Measurements from ENCODE around the gene LDB2.

LDB2 gene

GRCh38 chr4:16765546-16765945 lies 132.9 kb downstream of the LDB2 start:
- Histone ChIP-seq H3K27me3 (ENCODE audit: insufficient read depth, low read length) (no peaks in the 10 kb centered on the region), H3K9me3 (ENCODE audit: insufficient read depth, low read depth, low read length) (no peaks in the 10 kb centered on the region), H3K27ac (ENCODE audit: low read length) (no peak overlapping the region), H3K36me3 (ENCODE audit: insufficient read depth, low read depth, low read length) (no peaks in the 10 kb centered on the region), H3K4me1 (ENCODE audit: insufficient read depth, low read length) (0 out of 2 replicates have a peak, but pooled peaks cover under 1% of the 10 kb centered on the region), H3K4me3 (ENCODE audit: low read length) (no peak overlapping the region), H3K9ac (ENCODE audit: low read depth, low read length) (no peak overlapping the region)

GRCh38 chr4:16764622-16765021 lies 133.8 kb downstream of the LDB2 start:
- no peak overlapping the region for H3K9ac ChIP-seq (ENCODE audit: low read depth, low read length)
- H3K4me1 ChIP-seq (ENCODE audit: insufficient read depth, low read length) = 0 out of 2 replicates have a peak, but pooled peaks cover 7% of the 10 kb centered on the region
- no peaks in the 10 kb centered on the region for H3K9me3 ChIP-seq (ENCODE audit: insufficient read depth, low read depth, low read length)
- no peaks in the 10 kb centered on the region for H3K27me3 ChIP-seq (ENCODE audit: insufficient read depth, low read length)
- no peak overlapping the region for H3K27ac ChIP-seq (ENCODE audit: low read length)
- H3K4me3 ChIP-seq (ENCODE audit: low read length) = no peak overlapping the region
- H3K36me3 ChIP-seq (ENCODE audit: insufficient read depth, low read depth, low read length) = no peaks in the 10 kb centered on the region

GRCh38 chr4:16760617-16761363 lies 137.7 kb downstream of the LDB2 start:
- Histone ChIP-seq H3K36me3 (ENCODE audit: insufficient read depth, low read depth, low read length) (peaks cover 6% of the 10 kb centered on the region; the same call in 1 of the 2 replicates), H3K27me3 (ENCODE audit: insufficient read depth, low read length) (no peaks in the 10 kb centered on the region), H3K4me3 (ENCODE audit: low read length) (no peak overlapping the region), H3K9ac (ENCODE audit: low read depth, low read length) (no peak overlapping the region), H3K4me1 (ENCODE audit: insufficient read depth, low read length) (0 out of 2 replicates have a peak, but pooled peaks cover 7% of the 10 kb centered on the region), H3K9me3 (ENCODE audit: insufficient read depth, low read depth, low read length) (no peaks in the 10 kb centered on the region), H3K27ac (ENCODE audit: low read length) (no peak overlapping the region)

- Histone ChIP-seq H3K27ac (ENCODE audit: low read length) (no peak overlapping the region), H3K9me3 (ENCODE audit: insufficient read depth, low read depth, low read length) (no peaks in the 10 kb centered on the region), H3K9ac (ENCODE audit: low read depth, low read length) (no peak overlapping the region), H3K4me3 (ENCODE audit: low read length) (no peak overlapping the region), H3K27me3 (ENCODE audit: insufficient read depth, low read length) (no peaks in the 10 kb centered on the region), H3K4me1 (ENCODE audit: insufficient read depth, low read length) (0 out of 2 replicates have a peak, but pooled peaks cover 7% of the 10 kb centered on the region), H3K36me3 (ENCODE audit: insufficient read depth, low read depth, low read length) (peaks cover 7% of the 10 kb centered on the region; the same call in 1 of the 2 replicates)
Observed at GRCh38 chr4:16759931-16760582, 138.4 kb downstream of the LDB2 start.

GRCh38 chr4:16758816-16759215 lies 139.6 kb downstream of the LDB2 start:
- no peak overlapping the region for H3K9ac ChIP-seq (ENCODE audit: low read depth, low read length)
- peaks cover 10% of the 10 kb centered on the region; the same call in 1 of the 2 replicates for H3K36me3 ChIP-seq (ENCODE audit: insufficient read depth, low read depth, low read length)
- H3K4me3 ChIP-seq (ENCODE audit: low read length) = no peak overlapping the region
- H3K9me3 ChIP-seq (ENCODE audit: insufficient read depth, low read depth, low read length) = no peaks in the 10 kb centered on the region
- H3K27me3 ChIP-seq (ENCODE audit: insufficient read depth, low read length) = no peaks in the 10 kb centered on the region
- H3K4me1 ChIP-seq (ENCODE audit: insufficient read depth, low read length) = 0 out of 2 replicates have a peak, but pooled peaks cover 12% of the 10 kb centered on the region
- H3K27ac ChIP-seq (ENCODE audit: low read length) = no peak overlapping the region

- no peaks in the 10 kb centered on the region for H3K27me3 ChIP-seq (ENCODE audit: insufficient read depth, low read length)
- H3K9ac ChIP-seq (ENCODE audit: low read depth, low read length) = no peak overlapping the region
- 0 out of 2 replicates have a peak, but pooled peaks cover 12% of the 10 kb centered on the region for H3K4me1 ChIP-seq (ENCODE audit: insufficient read depth, low read length)
- H3K9me3 ChIP-seq (ENCODE audit: insufficient read depth, low read depth, low read length) = no peaks in the 10 kb centered on the region
- H3K4me3 ChIP-seq (ENCODE audit: low read length) = no peak overlapping the region
- H3K36me3 ChIP-seq (ENCODE audit: insufficient read depth, low read depth, low read length) = peaks cover 10% of the 10 kb centered on the region; the same call in 1 of the 2 replicates
- no peak overlapping the region for H3K27ac ChIP-seq (ENCODE audit: low read length)
Observed at GRCh38 chr4:16758255-16758654, 140.2 kb downstream of the LDB2 start.

GRCh38 chr4:16757080-16757521 lies 141.3 kb downstream of the LDB2 start:
- no peaks in the 10 kb centered on the region for H3K9me3 ChIP-seq (ENCODE audit: insufficient read depth, low read depth, low read length)
- no peak overlapping the region for H3K27ac ChIP-seq (ENCODE audit: low read length)
- H3K4me3 ChIP-seq (ENCODE audit: low read length) = no peak overlapping the region
- H3K36me3 ChIP-seq (ENCODE audit: insufficient read depth, low read depth, low read length) = peaks cover 10% of the 10 kb centered on the region; the same call in 1 of the 2 replicates
- 0 out of 2 replicates have a peak, but pooled peaks cover 12% of the 10 kb centered on the region for H3K4me1 ChIP-seq (ENCODE audit: insufficient read depth, low read length)
- H3K9ac ChIP-seq (ENCODE audit: low read depth, low read length) = no peak overlapping the region
- H3K27me3 ChIP-seq (ENCODE audit: insufficient read depth, low read length) = no peaks in the 10 kb centered on the region

- Histone ChIP-seq H3K36me3 (ENCODE audit: insufficient read depth, low read depth, low read length) (peaks cover 10% of the 10 kb centered on the region; the same call in 1 of the 2 replicates), H3K9ac (ENCODE audit: low read depth, low read length) (no peak overlapping the region), H3K9me3 (ENCODE audit: insufficient read depth, low read depth, low read length) (no peaks in the 10 kb centered on the region), H3K27ac (ENCODE audit: low read length) (no peak overlapping the region), H3K4me3 (ENCODE audit: low read length) (no peak overlapping the region), H3K4me1 (ENCODE audit: insufficient read depth, low read length) (0 out of 2 replicates have a peak, but pooled peaks cover 5% of the 10 kb centered on the region), H3K27me3 (ENCODE audit: insufficient read depth, low read length) (no peaks in the 10 kb centered on the region)
Observed at GRCh38 chr4:16754104-16754503, 144.3 kb downstream of the LDB2 start.

- Histone ChIP-seq H3K4me3 (ENCODE audit: low read length) (no peak overlapping the region), H3K9ac (ENCODE audit: low read depth, low read length) (no peak overlapping the region), H3K9me3 (ENCODE audit: insufficient read depth, low read depth, low read length) (no peaks in the 10 kb centered on the region), H3K27me3 (ENCODE audit: insufficient read depth, low read length) (no peaks in the 10 kb centered on the region), H3K27ac (ENCODE audit: low read length) (no peak overlapping the region), H3K4me1 (ENCODE audit: insufficient read depth, low read length) (0 out of 2 replicates have a peak, but pooled peaks cover 5% of the 10 kb centered on the region), H3K36me3 (ENCODE audit: insufficient read depth, low read depth, low read length) (peaks cover 4% of the 10 kb centered on the region; the same call in 1 of the 2 replicates)
Observed at GRCh38 chr4:16752150-16752549, 146.3 kb downstream of the LDB2 start.

GRCh38 chr4:16750882-16751642 lies 147.4 kb downstream of the LDB2 start:
- no peak overlapping the region for H3K4me3 ChIP-seq (ENCODE audit: low read length)
- no peaks in the 10 kb centered on the region for H3K9me3 ChIP-seq (ENCODE audit: insufficient read depth, low read depth, low read length)
- H3K27me3 ChIP-seq (ENCODE audit: insufficient read depth, low read length) = no peaks in the 10 kb centered on the region
- no peak overlapping the region for H3K27ac ChIP-seq (ENCODE audit: low read length)
- H3K36me3 ChIP-seq (ENCODE audit: insufficient read depth, low read depth, low read length) = peaks cover 4% of the 10 kb centered on the region; the same call in 1 of the 2 replicates
- H3K9ac ChIP-seq (ENCODE audit: low read depth, low read length) = no peak overlapping the region
- 0 out of 2 replicates have a peak, but pooled peaks cover 5% of the 10 kb centered on the region for H3K4me1 ChIP-seq (ENCODE audit: insufficient read depth, low read length)

GRCh38 chr4:16750216-16750615 lies 148.2 kb downstream of the LDB2 start:
- Histone ChIP-seq H3K36me3 (ENCODE audit: insufficient read depth, low read depth, low read length) (peaks cover 4% of the 10 kb centered on the region; the same call in 1 of the 2 replicates), H3K9me3 (ENCODE audit: insufficient read depth, low read depth, low read length) (no peaks in the 10 kb centered on the region), H3K4me3 (ENCODE audit: low read length) (no peak overlapping the region), H3K9ac (ENCODE audit: low read depth, low read length) (no peak overlapping the region), H3K4me1 (ENCODE audit: insufficient read depth, low read length) (0 out of 2 replicates have a peak, but pooled peaks cover 5% of the 10 kb centered on the region), H3K27ac (ENCODE audit: low read length) (no peak overlapping the region), H3K27me3 (ENCODE audit: insufficient read depth, low read length) (no peaks in the 10 kb centered on the region)

All from iPS-20b (cell line).